Brain pericyte (primary cell): ENCODE results near the gene CHD3.
"Not testable (repeated sequence)": the region's sequence is repeated elsewhere in the genome, so short reads cannot be mapped to it uniquely, and the experiment has no call there.

Experiments
- DNase-seq: peaks from one replicate; pipeline ENCODE4 v3.0.0-alpha.2; 2012; ENCODE audit warnings: low read depth, low spot score

Gene CHD3

GRCh38 chr17:7849751-7850504 is 38.7 kb upstream of the CHD3 start:
- no peak for DNase-seq

GRCh38 chr17:7850701-7851437 is 37.7 kb upstream of the CHD3 start:
- DNase-seq = no peak

- DNase-seq = no peak
Measured at GRCh38 chr17:7851438-7852261, 36.9 kb upstream of the CHD3 start.

GRCh38 chr17:7852262-7852670 is 36.3 kb upstream of the CHD3 start:
- DNase-seq = no peak

GRCh38 chr17:7852919-7853690 is 35.5 kb upstream of the CHD3 start:
- no peak for DNase-seq

- no peak for DNase-seq
Measured at GRCh38 chr17:7853691-7854038, 34.9 kb upstream of the CHD3 start.

- no peak for DNase-seq
Measured at GRCh38 chr17:7854078-7854777, 34.4 kb upstream of the CHD3 start.

GRCh38 chr17:7854851-7855659 is 33.5 kb upstream of the CHD3 start, which contains the start of gene TMEM88:
Gene TMEM88 (plus strand): TSS chr17:7855066. CDS start chr17:7855075, 9 bp downstream.
- DNase-seq = no peak

- no peak for DNase-seq
Measured at GRCh38 chr17:7855660-7856010, 33.0 kb upstream of the CHD3 start.

GRCh38 chr17:7856011-7856810 is 32.4 kb upstream of the CHD3 start:
- no peak for DNase-seq

- peak; percentile 98 for DNase-seq
Measured at GRCh38 chr17:7856811-7857712, 31.5 kb upstream of the CHD3 start, which contains the start of gene NAA38. Gene NAA38 (minus strand): TSS chr17:7857559. CDS start chr17:7857463, 96 bp downstream.

- no peak for DNase-seq
Measured at GRCh38 chr17:7857713-7858521, 30.7 kb upstream of the CHD3 start, which contains the start of gene CYB5D1. Gene CYB5D1 (plus strand): TSS chr17:7858003. CDS start chr17:7858135, 132 bp downstream.

- no peak for DNase-seq
Measured at GRCh38 chr17:7858522-7858810, 30.1 kb upstream of the CHD3 start.

- no peak for DNase-seq
Measured at GRCh38 chr17:7859028-7859427, 29.6 kb upstream of the CHD3 start.

- DNase-seq = no peak
Measured at GRCh38 chr17:7862692-7863437, 25.7 kb upstream of the CHD3 start.

- DNase-seq = not testable (repeated sequence)
Measured at GRCh38 chr17:7864384-7864783, 24.2 kb upstream of the CHD3 start.
